H1 (cell line): ENCODE measurements around the gene MRGPRE. TPM values are rescaled to one million over a fixed set of nuclear protein-coding genes. Genes with fewer than 3 reads are reported as not detected.

Experiments used
- CTCF ChIA-PET: fragments of 300-600 bp; sonication (Branson Sonifier 250); formaldehyde crosslinking; loops from one replicate; lab custom pipeline; 2021; ENCODE audit not compliant: partially characterized antibody; lab: Charles Lee
- POLR2A ChIA-PET: fragments of 300-600 bp; sonication (Branson Sonifier 250); formaldehyde crosslinking; loops from one replicate; lab custom pipeline; 2021; ENCODE audit warnings: inconsistent platforms; ENCODE audit not compliant: partially characterized antibody; lab: Charles Lee
- DNase-seq, 2 experiments: peaks; one replicate each; pipeline versions ENCODE4 v3.0.0 to v3.0.0-alpha.2; 2010 to 2022; ENCODE audit warnings: low spot score in 2 of 2, low read depth in 1 of 2, mixed read lengths in 1 of 2
- FAIRE-seq: peaks from 2 replicates; lab custom pipeline; 2011; peaks lifted over from hg19 to GRCh38; lab: Jason Lieb, UNC
- H2AFZ ChIP-seq: 2 replicates; pipeline ENCODE4 v1.8.1; 2012; ENCODE audit warnings: low read length, inconsistent platforms
- H2AK5ac ChIP-seq: 2 replicates; pipeline ENCODE4 v1.6.1; 2013; ENCODE audit warnings: low read depth, low read length
- H2BK120ac ChIP-seq: replicated peaks from 2 replicates; pipeline ENCODE3; 2013; ENCODE audit warnings: low read depth, low read length, inconsistent platforms
- H2BK12ac ChIP-seq: 2 replicates; pipeline ENCODE4 v1.6.1; 2013; ENCODE audit warnings: low read depth, low read length
- H2BK15ac ChIP-seq: 2 replicates; pipeline ENCODE4 v1.6.1; 2013; ENCODE audit warnings: low read length
- H2BK20ac ChIP-seq: 2 replicates; pipeline ENCODE4 v1.6.1; 2013; ENCODE audit warnings: low read length
- H2BK5ac ChIP-seq: 2 replicates; pipeline ENCODE4 v1.6.1; 2013; ENCODE audit warnings: low read depth, low read length
- H3K14ac ChIP-seq: 2 replicates; pipeline ENCODE4 v1.6.1; 2013; ENCODE audit warnings: inconsistent platforms; ENCODE audit not compliant: insufficient read length
- H3K18ac ChIP-seq: 2 replicates; pipeline ENCODE4 v1.6.1; 2013; ENCODE audit warnings: low read length; ENCODE audit errors: extremely low read depth
- H3K23ac ChIP-seq: 2 replicates; pipeline ENCODE4 v1.6.1; 2013; ENCODE audit warnings: inconsistent platforms; ENCODE audit not compliant: insufficient read length
- H3K23me2 ChIP-seq: 2 replicates; pipeline ENCODE4 v1.6.1; 2013; ENCODE audit warnings: low read depth, low read length
- H3K27ac ChIP-seq: 2 replicates; pipeline ENCODE4 v1.6.1; 2011; ENCODE audit warnings: low read depth, low read length, inconsistent platforms
- H3K27me3 ChIP-seq, 4 experiments: replicated peaks in 1 of 4; 1 replicate in 1 of 4; 2 replicates in 3 of 4; pipeline versions ENCODE4 v1.6.1 to v1.8.1; 2011 to 2013; ENCODE audit warnings: low read length in 3 of 4, mild to moderate bottlenecking in 3 of 4, inconsistent platforms in 2 of 4, mixed read lengths in 2 of 4, moderate library complexity in 1 of 4; ENCODE audit not compliant: control insufficient read depth in 3 of 4, insufficient read depth in 3 of 4; ENCODE audit errors: extremely low read depth in 1 of 4
- H3K36me3 ChIP-seq, 4 experiments: 2 replicates each; pipeline versions ENCODE4 v1.6.1 to v1.8.1; 2011 to 2013; ENCODE audit warnings: mild to moderate bottlenecking in 4 of 4, low read length in 3 of 4, moderate library complexity in 2 of 4, control low read depth in 1 of 4, inconsistent platforms in 1 of 4; ENCODE audit not compliant: insufficient read depth in 4 of 4, control insufficient read depth in 2 of 4
- H3K4ac ChIP-seq: replicated peaks from 2 replicates; pipeline ENCODE3; 2013; ENCODE audit warnings: low read length, low read depth, mixed read lengths, inconsistent platforms; ENCODE audit not compliant: insufficient read length
- H3K4me1 ChIP-seq, 4 experiments: replicated peaks in 1 of 4; 1 replicate in 1 of 4; 2 replicates in 3 of 4; pipeline versions ENCODE4 v1.6.1 to v1.8.1; 2011 to 2013; ENCODE audit warnings: low read length in 3 of 4, inconsistent platforms in 2 of 4, mixed read lengths in 1 of 4; ENCODE audit not compliant: insufficient read depth in 4 of 4, control insufficient read depth in 3 of 4
- H3K4me2 ChIP-seq, 2 experiments: 2 replicates each; pipeline versions ENCODE4 v1.6.1 to v1.8.1; 2011 to 2013; ENCODE audit warnings: low read depth in 2 of 2, low read length in 2 of 2, control low read depth in 1 of 2, inconsistent platforms in 1 of 2, mild to moderate bottlenecking in 1 of 2; ENCODE audit not compliant: insufficient read depth in 1 of 2
- H3K4me3 ChIP-seq, 4 experiments: fragments of 200-600, 300-600 bp in 1 of 4; sonication (generic), shearing (Covaris generic), sonication (Bioruptor Twin) in 1 of 4; 2 replicates each; pipeline versions ENCODE4 v1.5.1 to v1.8.1; 2011 to 2016; ENCODE audit warnings: low read length in 4 of 4, low read depth in 3 of 4, control low read depth in 2 of 4, inconsistent platforms in 2 of 4, mild to moderate bottlenecking in 2 of 4, mixed read lengths in 1 of 4, moderate library complexity in 1 of 4; ENCODE audit not compliant: insufficient read depth in 2 of 4; ENCODE audit errors: extremely low read depth in 1 of 4
- H3K56ac ChIP-seq: replicated peaks from 2 replicates; pipeline ENCODE3; 2013; ENCODE audit warnings: low read depth, mild to moderate bottlenecking, mixed read lengths, low read length, inconsistent platforms; ENCODE audit not compliant: insufficient read length
- H3K79me1 ChIP-seq: 2 replicates; pipeline ENCODE4 v1.6.1; 2013; ENCODE audit warnings: low read depth, low read length, control low read depth
- H3K79me2 ChIP-seq, 2 experiments: 2 replicates each; pipeline versions ENCODE4 v1.6.1 to v1.8.1; 2012 to 2013; ENCODE audit warnings: low read length in 2 of 2, mild to moderate bottlenecking in 2 of 2, inconsistent platforms in 1 of 2; ENCODE audit not compliant: insufficient read depth in 2 of 2, control insufficient read depth in 1 of 2
- H3K9ac ChIP-seq, 4 experiments: replicated peaks in 1 of 4; 1 replicate in 1 of 4; 2 replicates in 3 of 4; pipeline versions ENCODE4 v1.6.1 to v1.8.1; 2011 to 2013; ENCODE audit warnings: low read depth in 3 of 4, low read length in 3 of 4, control low read depth in 2 of 4, mild to moderate bottlenecking in 2 of 4, moderate library complexity in 2 of 4, inconsistent platforms in 1 of 4; ENCODE audit errors: extremely low read depth in 1 of 4
- H3K9me3 ChIP-seq, 2 experiments: 2 replicates each; pipeline versions ENCODE4 v1.6.1 to v1.8.1; 2012 to 2013; ENCODE audit warnings: mild to moderate bottlenecking in 2 of 2, moderate library complexity in 2 of 2, control low read depth in 1 of 2, inconsistent platforms in 1 of 2, low read depth in 1 of 2, low read length in 1 of 2, mixed read lengths in 1 of 2; ENCODE audit not compliant: insufficient read depth in 2 of 2
- H4K20me1 ChIP-seq, 2 experiments: replicated peaks in 1 of 2; 2 replicates each; pipeline versions ENCODE3 to v1.8.1; 2011 to 2013; ENCODE audit warnings: inconsistent platforms in 2 of 2, low read length in 2 of 2, mild to moderate bottlenecking in 1 of 2; ENCODE audit not compliant: insufficient read depth in 2 of 2, control insufficient read depth in 1 of 2
- H4K5ac ChIP-seq: 2 replicates; pipeline ENCODE4 v1.6.1; 2013; ENCODE audit warnings: low read length, low read depth, mixed read lengths, inconsistent platforms; ENCODE audit not compliant: insufficient read length
- H4K8ac ChIP-seq: 2 replicates; pipeline ENCODE4 v1.8.0; 2013; ENCODE audit warnings: mild to moderate bottlenecking, moderate library complexity, low read length, inconsistent platforms; ENCODE audit not compliant: insufficient read depth; ENCODE audit errors: extremely low read depth
- H4K91ac ChIP-seq: replicated peaks from 2 replicates; pipeline ENCODE3; 2013; ENCODE audit warnings: low read length, mixed read lengths, inconsistent platforms; ENCODE audit not compliant: insufficient read length
- ASH2L ChIP-seq: fragments of 200-600, 300-600 bp; sonication (generic); IDR thresholded peaks from one replicate; pipeline ENCODE4 v1.7.1; 2017; ENCODE audit warnings: low read length
- CBX5 ChIP-seq: fragments of 300-800, 300-1000 bp; sonication (generic); IDR thresholded peaks from 2 replicates; pipeline ENCODE4 v1.7.1; 2016; ENCODE audit warnings: antibody characterized with exemption, low read length, low read depth
- CTBP2 ChIP-seq: IDR thresholded peaks from 2 replicates; pipeline ENCODE4 v1.7.0; 2011; ENCODE audit warnings: borderline replicate concordance, mild to moderate bottlenecking, moderate library complexity, mixed read lengths, low read length; ENCODE audit not compliant: insufficient read depth, insufficient read length
- HDAC2 ChIP-seq, 2 experiments: fragments of 300-600 bp in 1 of 2; sonication (generic) in 1 of 2; IDR thresholded peaks; 2 replicates each; pipeline ENCODE4 v1.6.1; 2011 to 2012; ENCODE audit warnings: low read depth in 2 of 2, low read length in 2 of 2, mild to moderate bottlenecking in 2 of 2, moderate library complexity in 2 of 2, borderline replicate concordance in 1 of 2, inconsistent platforms in 1 of 2
- HDAC6 ChIP-seq: IDR thresholded peaks from one replicate; pipeline ENCODE4 v1.7.1; 2012; ENCODE audit warnings: low read depth, mild to moderate bottlenecking, inconsistent platforms, low read length, moderate library complexity
- PHF8 ChIP-seq: fragments of 200-600 bp; sonication (generic); conservative IDR thresholded peaks from 2 replicates; pipeline ENCODE4 v1.7.1; 2012; ENCODE audit warnings: low read depth, mild to moderate bottlenecking, inconsistent platforms, low read length, moderate library complexity
- POLR2A ChIP-seq, 2 experiments: IDR thresholded peaks; 1 replicate in 1 of 2; 2 replicates in 1 of 2; pipeline ENCODE4 v1.6.1; 2011; ENCODE audit warnings: low read depth in 2 of 2, low read length in 2 of 2, mild to moderate bottlenecking in 2 of 2; ENCODE audit errors: control extremely low read depth in 1 of 2
- TAF1 ChIP-seq: IDR thresholded peaks from 2 replicates; pipeline ENCODE4 v1.6.1; 2011; ENCODE audit warnings: mild to moderate bottlenecking, low read depth, low read length
- YY1 ChIP-seq: IDR thresholded peaks from 2 replicates; pipeline ENCODE4 v1.6.1; 2011; ENCODE audit warnings: low read depth, mild to moderate bottlenecking, low read length
- WGBS, 2 experiments: shearing (Covaris generic) in 1 of 2; methylation state at CpG; one replicate each; pipeline versions ENCODE4 v1.1.6 to v1.1.7; 2013 to 2015; ENCODE audit warnings: low lambda C conversion rate in 2 of 2, mixed read lengths in 2 of 2, inconsistent platforms in 1 of 2, low coverage in 1 of 2, missing lambda C conversion rate in 1 of 2; ENCODE audit not compliant: insufficient replicate concordance in 2 of 2, insufficient coverage in 1 of 2, insufficient read length in 1 of 2; ENCODE audit errors: extremely low coverage in 1 of 2, missing lambda C conversion rate in 1 of 2; 5-methylcytosine and 5-hydroxymethylcytosine counted together
- polyA plus RNA-seq, 7 experiments: library from polyadenylated mRNA; depleted of rRNA in 3 of 7; stranded (reverse) in 5 of 7; unstranded in 2 of 7; fragments of >200 nt in 5 of 7; fragments of 200-250 nt in 2 of 7; gene quantifications; 1 replicate in 5 of 7; 2 replicates in 1 of 7; 4 replicates in 1 of 7; pipeline versions ENCODE4 v1.2.1 to v1.2.3, GENCODE V29; 2011 to 2013; ENCODE audit warnings: missing spikeins in 2 of 7, mixed read lengths in 2 of 7
- total RNA-seq: library from RNA; stranded (reverse); fragmentation: NEBNext Ultra II Directional; extraction: Animal tissue kit (Norgen Biotek cat#: 25700); gene quantifications from 2 replicates; pipeline ENCODE4 v1.2.1, GENCODE V29; 2021

Gene MRGPRE
- total and polyA plus RNA-seq, 2 of the 8 experiments (the other 6 are each of a cell fraction or from before 2014, with no cell fraction given): not detected

DNA sequence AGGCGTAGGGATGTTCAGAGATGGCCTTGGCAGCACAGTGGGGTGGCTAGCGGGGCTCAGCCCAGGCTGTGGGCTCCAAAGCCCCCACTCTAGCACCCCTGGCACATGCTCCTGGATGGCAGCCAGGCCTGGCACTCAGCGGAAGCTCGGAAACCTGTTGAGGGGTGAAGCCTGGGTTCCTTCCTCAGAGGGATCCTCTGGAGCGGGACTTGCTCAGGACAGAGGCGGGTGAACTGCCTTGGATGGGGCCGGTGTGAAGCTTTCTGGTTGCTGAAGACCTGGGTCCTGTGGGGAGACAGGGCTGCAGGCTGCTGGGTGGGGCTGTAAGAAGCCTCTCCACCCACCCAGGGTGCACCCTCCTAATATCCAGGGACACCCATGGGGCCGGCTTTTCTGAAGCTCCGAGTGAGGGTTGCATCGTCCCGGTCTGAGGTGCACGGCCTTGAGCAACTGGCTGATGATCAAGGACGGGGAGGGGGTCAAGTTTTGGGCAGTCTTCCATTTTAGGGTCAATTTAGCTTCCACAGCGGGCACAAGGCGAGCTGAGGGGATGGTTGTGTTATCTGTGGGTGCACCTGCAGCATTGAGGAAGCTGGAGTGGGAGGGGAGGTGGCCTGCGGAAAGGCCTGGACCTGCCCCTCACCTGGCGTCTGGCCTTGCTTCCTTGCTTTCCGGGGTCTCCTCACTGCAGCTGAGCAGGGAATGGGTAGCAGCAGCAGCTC lies 5.2 kb downstream of the MRGPRE start:
- no peaks in the 10 kb centered on the region for H4K20me1 ChIP-seq
- 0 out of 2 replicates have a peak overlapping the region, but pooled peaks have one; percentile 31 for H2BK15ac ChIP-seq
- H4K5ac ChIP-seq: no peak overlapping the region
- H2BK5ac ChIP-seq: no peak overlapping the region
- no peak overlapping the region for H2BK20ac ChIP-seq
- FAIRE-seq (no peak), DNase-seq (no peak)
- H3K79me2 ChIP-seq: no peaks in the 10 kb centered on the region
- H3K9me3 ChIP-seq: no peaks in the 10 kb centered on the region
- no peak overlapping the region for H2BK12ac ChIP-seq
- no peak overlapping the region for H3K27ac ChIP-seq
- H3K56ac ChIP-seq: no peak overlapping the region
- no peak overlapping the region for H4K91ac ChIP-seq
- TF ChIP-seq PHF8 (no peak), HDAC2 (IDR thresholded peaks at IDR 0.05; ENCODE audit: borderline replicate concordance in 1 of 2, low read depth in 2 of 2, low read length in 2 of 2) (no peak), YY1 (no peak), CBX5 (no peak), HDAC6 (no peak), ASH2L (no peak), POLR2A (IDR thresholded peaks at IDR 0.05; ENCODE audit: control extremely low read depth in 1 of 2, low read depth in 2 of 2, low read length in 2 of 2) (no peak), CTBP2 (no peak), TAF1 (no peak)
- H3K4ac ChIP-seq: no peak overlapping the region
- no peak overlapping the region for H2AFZ ChIP-seq
- H3K23ac ChIP-seq: no peak overlapping the region
- H3K27me3 ChIP-seq: no peaks in the 10 kb centered on the region
- H3K4me3 ChIP-seq: no peak overlapping the region
- peaks cover 0 to 16% (median 7%) of the 10 kb centered on the region in 4 experiments; a peak in 6 of 7 replicates for H3K4me1 ChIP-seq
- H3K4me2 ChIP-seq: no peak overlapping the region
- no peaks in the 10 kb centered on the region for H3K36me3 ChIP-seq
- peak overlapping the region; percentile 43; the same call in 1 of the 2 replicates for H4K8ac ChIP-seq
- WGBS, 2 experiments: 87% methylated on average over 18 of the region's 18 CpGs; no CpG with 5 or more reads in 1 of the 2 experiments
- H3K23me2 ChIP-seq: no peaks in the 10 kb centered on the region
- CTCF ChIA-PET: interaction anchor here (0.6 to 3.2 kb wide), 6 partner anchors 10 to 136 kb away, joined by 3 to 15 read pairs (median 4); no protein-coding TSS in a partner anchor
- H3K9ac ChIP-seq: no peak overlapping the region
- H2AK5ac ChIP-seq: no peak overlapping the region
- H2BK120ac ChIP-seq: no peak overlapping the region
- POLR2A ChIA-PET: no interaction called here
- H3K18ac ChIP-seq: peak overlapping the region; percentile 9; the same call in 1 of the 2 replicates
- no peak overlapping the region for H3K14ac ChIP-seq
- no peaks in the 10 kb centered on the region for H3K79me1 ChIP-seq
